GM13977 (cell line): ENCODE data around the gene AGRN.
"Not testable (repeated sequence)": the region's sequence is repeated elsewhere in the genome, so short reads cannot be mapped to it uniquely, and the experiment has no call there.

ENCODE experiments used
- DNase-seq: peaks from one replicate; pipeline ENCODE4 v3.0.0; 2012; ENCODE audit warnings: low spot score
- in situ Hi-C: fragments of 300-500 bp; cut with MboI; formaldehyde crosslinking; loops from one replicate; pipeline ENCODE4 v1.12.0; 2022; ENCODE audit warnings: low sequenced_read_pairs, low pct_unique_long_range_greater_than_20kb, mixed read lengths, inconsistent platforms; ENCODE audit not compliant: unreplicated experiment
- TF ChIP-seq, protein P1 (sequence below): IDR thresholded peaks from 2 replicates; pipeline ENCODE4 v1.5.1; 2012; ENCODE audit warnings: mild to moderate bottlenecking, control low read depth; ENCODE audit not compliant: insufficient read depth; ENCODE audit errors: extremely low read depth, missing control alignments

The AGRN gene

DNA sequence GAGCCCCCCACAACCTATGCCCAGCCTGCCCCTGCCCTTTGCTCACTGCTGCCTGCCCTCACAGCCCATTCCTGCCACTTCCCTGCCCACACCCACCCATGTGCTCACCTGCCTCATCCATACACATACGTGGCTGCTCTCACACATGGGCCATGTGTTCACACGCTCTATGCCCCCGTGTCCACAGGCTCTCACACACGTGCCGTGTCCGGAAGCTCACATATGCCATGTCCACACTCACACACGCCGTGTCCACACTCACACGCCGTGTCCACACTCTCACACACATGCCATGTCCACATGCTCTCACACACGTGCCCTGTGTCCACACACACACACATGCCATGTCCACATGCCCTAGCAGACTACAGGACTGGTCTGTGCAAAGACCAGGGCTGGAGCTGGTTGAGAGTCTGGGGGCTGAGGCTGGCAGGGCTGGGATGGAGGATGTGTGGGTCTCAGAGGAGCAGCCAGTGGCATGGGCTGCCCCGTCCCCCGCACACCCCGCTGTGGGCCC is 54.8 kb downstream of the AGRN start:
- in situ Hi-C loops = no loop called here
- TF ChIP-seq, protein P1, sequence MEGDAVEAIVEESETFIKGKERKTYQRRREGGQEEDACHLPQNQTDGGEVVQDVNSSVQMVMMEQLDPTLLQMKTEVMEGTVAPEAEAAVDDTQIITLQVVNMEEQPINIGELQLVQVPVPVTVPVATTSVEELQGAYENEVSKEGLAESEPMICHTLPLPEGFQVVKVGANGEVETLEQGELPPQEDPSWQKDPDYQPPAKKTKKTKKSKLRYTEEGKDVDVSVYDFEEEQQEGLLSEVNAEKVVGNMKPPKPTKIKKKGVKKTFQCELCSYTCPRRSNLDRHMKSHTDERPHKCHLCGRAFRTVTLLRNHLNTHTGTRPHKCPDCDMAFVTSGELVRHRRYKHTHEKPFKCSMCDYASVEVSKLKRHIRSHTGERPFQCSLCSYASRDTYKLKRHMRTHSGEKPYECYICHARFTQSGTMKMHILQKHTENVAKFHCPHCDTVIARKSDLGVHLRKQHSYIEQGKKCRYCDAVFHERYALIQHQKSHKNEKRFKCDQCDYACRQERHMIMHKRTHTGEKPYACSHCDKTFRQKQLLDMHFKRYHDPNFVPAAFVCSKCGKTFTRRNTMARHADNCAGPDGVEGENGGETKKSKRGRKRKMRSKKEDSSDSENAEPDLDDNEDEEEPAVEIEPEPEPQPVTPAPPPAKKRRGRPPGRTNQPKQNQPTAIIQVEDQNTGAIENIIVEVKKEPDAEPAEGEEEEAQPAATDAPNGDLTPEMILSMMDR = no peak
- no peak for DNase-seq

DNA sequence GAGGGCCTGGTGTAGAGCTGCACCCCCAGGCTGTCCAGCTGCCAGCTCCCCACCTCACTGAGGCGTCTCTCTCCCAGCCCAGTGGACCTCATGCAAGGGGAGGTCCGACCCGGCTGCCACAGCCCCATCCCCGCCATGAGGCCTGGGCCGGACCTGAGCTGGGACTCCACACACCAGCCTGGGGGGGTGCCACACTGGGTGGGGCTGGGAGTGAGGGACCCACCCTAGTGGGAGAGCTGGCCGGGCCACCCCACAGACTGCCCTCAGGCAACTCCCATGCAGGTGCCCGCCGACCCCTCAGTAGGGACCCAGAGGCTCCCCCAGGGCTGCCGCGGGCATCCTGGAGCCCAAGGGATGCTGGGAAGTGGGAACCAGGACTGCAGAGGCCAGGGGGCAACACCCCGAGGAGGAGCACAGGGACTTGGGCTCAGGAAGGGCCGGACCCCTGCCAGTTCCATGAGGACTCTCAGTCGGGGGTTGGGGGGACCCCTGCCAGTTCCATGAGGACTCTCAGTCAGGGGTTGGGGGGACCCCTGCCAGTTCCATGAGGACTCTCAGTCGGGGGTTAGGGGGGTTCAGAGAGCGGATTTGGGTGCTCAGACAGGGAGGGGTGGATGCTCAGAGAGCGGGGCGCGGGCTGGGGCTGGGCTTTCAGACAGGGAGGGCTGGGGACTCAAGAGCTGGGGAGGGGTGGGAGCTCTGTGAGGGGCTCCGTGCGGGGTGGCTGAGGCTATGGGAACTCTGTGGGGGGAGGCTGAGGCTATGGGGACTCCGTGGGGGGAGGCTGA is 55.4 kb downstream of the AGRN start:
- TF ChIP-seq, protein P1 = no peak
- no peak for DNase-seq
- in situ Hi-C loops = no loop called here

DNA sequence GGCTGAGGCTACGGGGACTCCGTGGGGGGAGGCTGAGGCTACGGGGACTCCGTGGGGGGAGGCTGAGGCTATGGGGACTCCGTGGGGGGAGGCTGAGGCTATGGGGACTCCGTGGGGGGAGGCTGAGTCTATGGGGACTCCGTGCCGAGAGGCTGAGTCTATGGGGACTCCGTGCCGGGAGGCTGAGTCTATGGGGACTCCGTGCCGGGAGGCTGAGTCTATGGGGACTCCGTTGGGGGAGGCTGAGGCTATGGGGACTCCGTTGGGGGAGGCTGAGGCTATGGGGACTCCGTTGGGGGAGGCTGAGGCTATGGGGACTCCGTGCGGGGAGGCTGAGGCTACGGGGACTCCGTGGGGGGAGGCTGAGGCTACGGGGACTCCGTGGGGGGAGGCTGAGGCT is 57.5 kb downstream of the AGRN start:
- DNase-seq, in situ Hi-C loops: not testable (repeated sequence)

DNA sequence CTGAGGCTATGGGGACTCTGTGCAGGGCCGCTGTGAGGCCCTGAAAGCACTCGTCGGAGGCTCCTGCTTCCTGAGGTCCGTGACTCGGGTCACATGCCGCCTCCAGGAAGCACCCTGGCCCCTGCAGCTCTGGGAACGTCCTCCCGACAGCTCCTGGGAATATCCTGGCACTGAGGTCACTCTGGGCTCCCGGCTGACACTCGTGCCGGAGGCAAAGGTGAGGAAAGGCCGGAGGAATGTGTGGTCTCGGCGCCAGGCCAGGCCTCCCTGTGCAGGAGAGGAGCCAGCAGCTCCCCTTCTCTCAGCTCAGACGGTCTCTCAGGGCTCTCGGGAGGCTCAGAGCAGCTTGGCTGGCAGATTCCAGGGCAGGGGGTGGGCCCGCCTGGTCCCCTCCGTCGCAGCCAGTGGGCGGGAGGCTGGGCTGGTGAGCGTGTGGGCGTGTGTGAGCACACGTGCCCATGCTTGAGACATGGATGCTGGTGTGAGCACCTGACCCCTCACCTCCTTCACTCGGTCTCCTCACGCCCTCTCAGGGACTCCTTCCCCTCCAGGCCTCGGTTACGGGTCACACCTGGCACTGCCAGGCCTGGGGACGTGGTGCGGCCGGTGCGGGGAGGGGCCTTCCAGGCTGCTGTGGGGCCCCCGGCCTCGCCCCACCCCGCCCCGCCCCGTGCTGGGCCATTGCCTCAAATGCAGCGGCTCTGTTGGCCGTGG is 59.6 kb downstream of the AGRN start:
- in situ Hi-C loops = no loop called here
- DNase-seq = peak; percentile 75
- TF ChIP-seq, protein P1 = no peak

DNA sequence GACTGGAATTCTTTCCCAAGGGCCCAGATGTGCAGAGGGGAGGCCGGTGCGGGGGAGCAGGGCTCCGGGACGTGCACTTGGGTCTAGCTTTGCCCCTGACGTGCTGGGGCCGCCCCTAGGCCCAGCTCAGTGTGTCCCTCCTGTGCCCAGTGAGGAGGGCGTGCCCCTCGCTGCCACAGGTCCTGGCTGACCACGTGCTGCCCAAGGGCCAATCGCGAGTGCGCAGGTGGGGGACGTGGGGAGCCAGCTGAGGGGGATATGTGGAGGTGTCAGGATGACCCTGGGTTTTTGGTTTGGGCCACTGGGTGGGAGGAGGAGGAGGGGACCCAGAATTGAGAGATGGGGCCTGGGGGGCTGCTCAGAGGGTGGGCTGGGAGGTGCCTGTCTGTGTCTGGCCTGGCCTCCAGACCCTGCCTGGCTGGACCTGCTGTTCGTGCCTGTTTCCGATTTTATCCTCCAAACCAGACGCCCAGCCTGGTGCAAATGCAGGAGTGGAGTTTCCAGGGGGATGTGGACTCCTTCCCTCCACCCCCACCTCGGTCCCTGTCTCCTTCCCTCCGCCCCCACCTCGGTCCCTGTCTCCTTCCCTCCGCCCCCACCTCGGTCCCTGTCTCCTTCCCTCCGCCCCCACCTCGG is 60.3 kb downstream of the AGRN start:
- in situ Hi-C loops = no loop called here
- TF ChIP-seq, protein P1 = no peak

DNA sequence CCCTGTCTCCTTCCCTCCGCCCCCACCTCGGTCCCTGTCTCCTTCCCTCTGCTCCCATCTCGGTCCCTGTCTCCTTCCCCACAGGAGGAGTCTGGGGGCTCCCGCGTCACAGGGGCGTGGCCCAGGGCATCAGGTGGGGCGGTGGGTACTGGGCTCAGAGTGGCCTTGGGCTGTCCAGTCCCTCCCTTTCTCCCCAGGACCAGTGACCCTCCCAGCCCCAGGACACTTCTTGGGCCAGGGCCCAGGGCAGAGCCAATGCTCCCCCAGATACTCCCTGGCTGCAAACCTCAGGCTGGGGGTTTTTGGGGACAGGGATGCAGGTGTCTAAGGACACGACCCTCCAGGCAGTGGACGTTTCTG is 61.0 kb downstream of the AGRN start:
- TF ChIP-seq, protein P1 = no peak
- no peak for DNase-seq
- in situ Hi-C loops = no loop called here

More for the DNA sequence above, 60.3 kb downstream of the AGRN start:
- peak; percentile 78 for DNase-seq
